ENCODE results near the gene FOXK2.

Gene FOXK2

GRCh38 chr17:82534401-82534812 lies 14.9 kb downstream of the FOXK2 start:
- no peak for TF ChIP-seq CTCF (IDR thresholded peaks at IDR 0.05)

GRCh38 chr17:82536512-82537201 lies 17.1 kb downstream of the FOXK2 start:
- TF ChIP-seq CTCF (IDR thresholded peaks at IDR 0.05) = no peak

GRCh38 chr17:82542439-82542838 lies 22.9 kb downstream of the FOXK2 start:
- no peak for TF ChIP-seq CTCF (IDR thresholded peaks at IDR 0.05)

- TF ChIP-seq CTCF (IDR thresholded peaks at IDR 0.05) = no peak
These were observed 25.0 kb downstream of the FOXK2 start for GRCh38 chr17:82544431-82545070.

- TF ChIP-seq CTCF (IDR thresholded peaks at IDR 0.05) = no peak
These were observed 25.5 kb downstream of the FOXK2 start for GRCh38 chr17:82545071-82545462.

GRCh38 chr17:82547981-82548380 lies 28.4 kb downstream of the FOXK2 start:
- TF ChIP-seq CTCF (IDR thresholded peaks at IDR 0.05) = no peak

- TF ChIP-seq CTCF (IDR thresholded peaks at IDR 0.05) = no peak
These were observed 29.3 kb downstream of the FOXK2 start for GRCh38 chr17:82548681-82549303.

Data from LNCAP (cell line).